ENCODE data around the gene HLA-B.
"Not testable (repeated sequence)": the region's sequence is repeated elsewhere in the genome, so short reads cannot be mapped to it uniquely, and the experiment has no call there.

Gene HLA-B

DNA sequence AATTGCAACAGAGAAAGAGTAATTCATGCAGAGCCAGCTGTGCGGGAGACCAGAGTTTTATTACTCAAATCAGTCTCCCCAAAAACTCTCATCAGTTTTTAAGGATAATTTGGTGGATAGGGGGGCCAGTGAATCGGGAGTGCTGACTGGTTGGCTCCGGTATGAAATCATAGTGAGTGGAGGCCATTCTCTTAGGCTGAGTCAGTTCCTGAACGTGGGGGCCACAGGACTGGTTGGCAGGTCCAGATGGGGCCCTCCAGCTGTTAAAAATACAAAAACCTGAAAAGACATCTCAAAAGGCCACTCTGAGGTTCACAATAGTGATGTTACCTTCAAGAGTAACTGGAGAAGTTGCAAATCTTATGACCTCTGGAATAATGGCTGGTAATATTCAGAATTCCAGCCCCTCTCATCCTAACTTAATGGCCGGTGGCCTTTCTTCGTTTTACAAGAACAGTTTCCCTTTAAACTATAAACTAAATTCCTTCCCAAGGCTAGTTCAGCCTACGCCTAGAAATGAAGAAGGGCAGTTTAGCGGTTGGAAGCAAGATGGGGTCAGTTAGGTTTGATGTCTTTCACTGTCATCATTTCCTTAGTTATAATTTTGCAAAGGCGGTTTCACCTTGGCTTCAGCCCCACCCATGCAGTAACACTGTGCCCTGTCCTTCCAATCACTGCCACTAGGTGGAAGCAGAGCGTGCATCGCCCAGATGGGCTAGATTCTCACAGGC is 39.6 kb upstream of the HLA-B start:
- no peak overlapping the region for H3K4me3 ChIP-seq (ENCODE audit: low read length)
- H3K9me3 ChIP-seq (ENCODE audit: control insufficient read depth, low read length), result no peaks in the 10 kb centered on the region
- H3K9ac ChIP-seq (ENCODE audit: low read length), result no peak overlapping the region
- H3K4me1 ChIP-seq (ENCODE audit: control insufficient read depth, insufficient read depth, low read length), result peaks cover 4% of the 10 kb centered on the region
- no peaks in the 10 kb centered on the region for H3K36me3 ChIP-seq (ENCODE audit: control insufficient read depth, insufficient read depth, low read length)
- no peaks in the 10 kb centered on the region for H3K27me3 ChIP-seq (ENCODE audit: control insufficient read depth, insufficient read depth, low read length)

DNA sequence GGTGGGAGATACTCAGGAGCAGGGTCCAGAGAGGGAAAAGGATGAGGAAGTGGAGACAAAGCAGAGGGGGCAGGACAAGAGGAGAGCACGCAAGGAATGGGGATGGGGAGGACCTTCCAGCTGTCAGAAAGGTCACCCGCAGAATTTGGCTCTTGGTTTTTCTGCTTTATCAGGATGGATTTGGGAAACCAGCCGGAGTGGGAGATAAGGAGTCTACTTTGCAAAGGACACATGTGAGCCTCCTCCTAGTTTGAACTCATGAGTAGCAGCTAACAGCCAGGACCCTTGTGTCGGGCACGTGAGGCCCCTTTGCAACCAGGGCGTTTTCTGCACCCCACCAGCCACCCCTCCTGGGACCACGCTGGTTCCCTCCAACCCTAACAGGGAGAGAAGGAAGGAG is 38.9 kb upstream of the HLA-B start:
- no peaks in the 10 kb centered on the region for H3K36me3 ChIP-seq (ENCODE audit: control insufficient read depth, insufficient read depth, low read length)
- H3K27me3 ChIP-seq (ENCODE audit: control insufficient read depth, insufficient read depth, low read length), result no peaks in the 10 kb centered on the region
- H3K4me1 ChIP-seq (ENCODE audit: control insufficient read depth, insufficient read depth, low read length), result peaks cover 4% of the 10 kb centered on the region
- no peaks in the 10 kb centered on the region for H3K9me3 ChIP-seq (ENCODE audit: control insufficient read depth, low read length)
- no peak overlapping the region for H3K9ac ChIP-seq (ENCODE audit: low read length)
- H3K4me3 ChIP-seq (ENCODE audit: low read length), result no peak overlapping the region

GRCh38 chr6:31394381-31394780 is 37.4 kb upstream of the HLA-B start:
- Histone ChIP-seq H3K36me3 (ENCODE audit: control insufficient read depth, insufficient read depth, low read length) (no peaks in the 10 kb centered on the region), H3K9ac (ENCODE audit: low read length) (no peak overlapping the region), H3K4me3 (ENCODE audit: low read length) (no peak overlapping the region), H3K9me3 (ENCODE audit: control insufficient read depth, low read length) (no peaks in the 10 kb centered on the region), H3K4me1 (ENCODE audit: control insufficient read depth, insufficient read depth, low read length) (peaks cover 4% of the 10 kb centered on the region), H3K27me3 (ENCODE audit: control insufficient read depth, insufficient read depth, low read length) (no peaks in the 10 kb centered on the region)

DNA sequence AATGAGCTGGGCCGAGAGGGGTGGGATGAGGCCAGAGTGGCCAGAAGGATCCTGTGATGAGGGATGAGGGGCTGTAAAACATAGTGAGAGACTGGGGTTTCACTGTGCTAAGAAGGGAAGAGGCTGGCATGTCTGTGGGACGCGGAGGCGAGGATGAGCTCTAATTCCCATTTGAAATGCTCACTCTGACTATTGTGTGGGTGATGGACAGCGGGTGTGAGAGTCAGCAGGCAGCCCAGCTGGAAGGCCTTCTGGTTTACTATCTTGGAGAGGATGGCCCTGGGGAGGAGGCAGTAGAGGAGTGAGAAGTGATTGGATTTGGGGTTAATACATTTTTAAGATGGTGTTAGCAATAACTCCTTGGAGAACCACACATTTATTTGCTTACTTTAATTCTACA is 37.0 kb upstream of the HLA-B start:
- Histone ChIP-seq H3K4me3 (ENCODE audit: low read length) (no peak overlapping the region), H3K4me1 (ENCODE audit: control insufficient read depth, insufficient read depth, low read length) (peaks cover 4% of the 10 kb centered on the region), H3K9me3 (ENCODE audit: control insufficient read depth, low read length) (no peaks in the 10 kb centered on the region), H3K36me3 (ENCODE audit: control insufficient read depth, insufficient read depth, low read length) (no peaks in the 10 kb centered on the region), H3K27me3 (ENCODE audit: control insufficient read depth, insufficient read depth, low read length) (no peaks in the 10 kb centered on the region), H3K9ac (ENCODE audit: low read length) (no peak overlapping the region)

DNA sequence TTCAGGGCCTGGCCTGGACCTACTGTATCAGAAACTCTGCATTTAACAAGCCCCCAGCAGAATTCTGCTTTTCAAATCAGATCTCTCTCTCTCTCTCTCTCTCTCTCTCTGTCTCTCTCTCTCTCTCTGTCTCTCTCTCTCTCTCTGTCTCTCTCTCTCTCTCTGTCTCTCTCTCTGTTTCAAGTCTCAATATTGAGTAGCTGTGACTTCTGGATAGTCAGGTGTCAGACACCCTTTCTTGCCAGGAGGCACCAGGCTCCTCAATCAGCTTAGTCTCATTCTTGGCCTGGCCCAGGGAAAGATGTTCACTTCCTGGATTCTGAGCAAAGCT is 32.8 kb upstream of the HLA-B start:
- not testable (repeated sequence) for H3K9ac ChIP-seq (ENCODE audit: low read length); H3K9me3 ChIP-seq (ENCODE audit: control insufficient read depth, low read length); H3K27me3 ChIP-seq (ENCODE audit: control insufficient read depth, insufficient read depth, low read length); H3K36me3 ChIP-seq (ENCODE audit: control insufficient read depth, insufficient read depth, low read length); H3K4me3 ChIP-seq (ENCODE audit: low read length); H3K4me1 ChIP-seq (ENCODE audit: control insufficient read depth, insufficient read depth, low read length)

- H3K4me1 ChIP-seq (ENCODE audit: control insufficient read depth, insufficient read depth, low read length); H3K27me3 ChIP-seq (ENCODE audit: control insufficient read depth, insufficient read depth, low read length); H3K9ac ChIP-seq (ENCODE audit: low read length); H3K9me3 ChIP-seq (ENCODE audit: control insufficient read depth, low read length); H3K36me3 ChIP-seq (ENCODE audit: control insufficient read depth, insufficient read depth, low read length); H3K4me3 ChIP-seq (ENCODE audit: low read length): not testable (repeated sequence)
Measured at GRCh38 chr6:31388916-31389801, 32.2 kb upstream of the HLA-B start.

- no peak overlapping the region for H3K9ac ChIP-seq (ENCODE audit: low read length)
- no peaks in the 10 kb centered on the region for H3K27me3 ChIP-seq (ENCODE audit: control insufficient read depth, insufficient read depth, low read length)
- H3K4me3 ChIP-seq (ENCODE audit: low read length), result no peak overlapping the region
- no peaks in the 10 kb centered on the region for H3K4me1 ChIP-seq (ENCODE audit: control insufficient read depth, insufficient read depth, low read length)
- H3K9me3 ChIP-seq (ENCODE audit: control insufficient read depth, low read length), result no peaks in the 10 kb centered on the region
- no peaks in the 10 kb centered on the region for H3K36me3 ChIP-seq (ENCODE audit: control insufficient read depth, insufficient read depth, low read length)
Measured at GRCh38 chr6:31386977-31387376, 30.0 kb upstream of the HLA-B start.

- Histone ChIP-seq H3K4me1 (ENCODE audit: control insufficient read depth, insufficient read depth, low read length) (no peaks in the 10 kb centered on the region), H3K9ac (ENCODE audit: low read length) (no peak overlapping the region), H3K9me3 (ENCODE audit: control insufficient read depth, low read length) (no peaks in the 10 kb centered on the region), H3K27me3 (ENCODE audit: control insufficient read depth, insufficient read depth, low read length) (no peaks in the 10 kb centered on the region), H3K36me3 (ENCODE audit: control insufficient read depth, insufficient read depth, low read length) (no peaks in the 10 kb centered on the region), H3K4me3 (ENCODE audit: low read length) (no peak overlapping the region)
Measured at GRCh38 chr6:31386099-31386498, 29.1 kb upstream of the HLA-B start.

- H3K9me3 ChIP-seq (ENCODE audit: control insufficient read depth, low read length), result no peaks in the 10 kb centered on the region
- no peaks in the 10 kb centered on the region for H3K4me1 ChIP-seq (ENCODE audit: control insufficient read depth, insufficient read depth, low read length)
- H3K4me3 ChIP-seq (ENCODE audit: low read length), result no peak overlapping the region
- peaks cover 4% of the 10 kb centered on the region for H3K27me3 ChIP-seq (ENCODE audit: control insufficient read depth, insufficient read depth, low read length)
- no peak overlapping the region for H3K9ac ChIP-seq (ENCODE audit: low read length)
- no peaks in the 10 kb centered on the region for H3K36me3 ChIP-seq (ENCODE audit: control insufficient read depth, insufficient read depth, low read length)
Measured at GRCh38 chr6:31385041-31385440, 28.1 kb upstream of the HLA-B start.

DNA sequence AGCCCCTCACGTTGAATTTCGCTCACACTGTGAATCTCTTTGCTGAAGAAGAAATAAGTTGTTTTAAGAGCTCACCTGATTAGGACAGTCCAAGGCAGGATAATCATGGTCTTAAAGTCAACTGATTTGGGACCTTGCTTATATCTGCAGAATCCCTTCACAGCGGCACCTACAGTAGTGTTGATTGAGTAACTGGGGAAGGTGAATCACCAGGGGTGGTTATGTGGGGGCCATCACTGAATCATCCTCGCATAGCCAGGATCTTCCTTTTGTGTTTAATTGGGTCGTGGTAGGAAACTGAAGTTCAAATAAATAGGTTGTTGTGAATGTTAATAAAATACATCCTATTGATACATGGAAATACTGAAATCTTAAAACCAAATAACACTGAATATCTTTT is 26.2 kb upstream of the HLA-B start:
- peaks cover 7% of the 10 kb centered on the region for H3K27me3 ChIP-seq (ENCODE audit: control insufficient read depth, insufficient read depth, low read length)
- H3K4me1 ChIP-seq (ENCODE audit: control insufficient read depth, insufficient read depth, low read length), result peaks cover 10% of the 10 kb centered on the region
- no peak overlapping the region for H3K9ac ChIP-seq (ENCODE audit: low read length)
- no peaks in the 10 kb centered on the region for H3K9me3 ChIP-seq (ENCODE audit: control insufficient read depth, low read length)
- H3K36me3 ChIP-seq (ENCODE audit: control insufficient read depth, insufficient read depth, low read length), result no peaks in the 10 kb centered on the region
- H3K4me3 ChIP-seq (ENCODE audit: low read length), result no peak overlapping the region

GRCh38 chr6:31381666-31382065 is 24.7 kb upstream of the HLA-B start:
- H3K4me3 ChIP-seq (ENCODE audit: low read length), result no peak overlapping the region
- H3K27me3 ChIP-seq (ENCODE audit: control insufficient read depth, insufficient read depth, low read length), result peaks cover 7% of the 10 kb centered on the region
- no peak overlapping the region for H3K9ac ChIP-seq (ENCODE audit: low read length)

DNA sequence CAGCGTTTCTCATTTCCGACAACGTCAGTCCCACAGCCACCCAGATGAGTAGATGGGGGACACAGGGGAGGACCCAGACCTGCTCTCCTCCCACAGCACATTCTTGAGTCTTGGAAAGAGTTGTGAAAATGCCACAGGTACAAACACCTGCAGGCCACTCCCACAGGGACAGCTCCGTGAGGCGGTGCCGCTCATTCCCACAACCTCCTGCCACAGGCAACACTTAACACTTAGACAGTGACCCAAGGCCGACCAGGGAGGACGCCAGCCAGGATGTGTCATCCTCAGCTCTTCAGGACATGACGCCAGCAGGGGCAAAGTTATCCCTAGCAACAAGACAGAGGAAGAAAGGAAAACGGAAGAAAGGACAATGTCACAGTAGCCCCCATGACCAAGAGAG is 22.9 kb upstream of the HLA-B start:
- Histone ChIP-seq H3K4me1 (ENCODE audit: control insufficient read depth, insufficient read depth, low read length) (peaks cover 19% of the 10 kb centered on the region), H3K4me3 (ENCODE audit: low read length) (no peak overlapping the region), H3K9me3 (ENCODE audit: control insufficient read depth, low read length) (no peaks in the 10 kb centered on the region), H3K36me3 (ENCODE audit: control insufficient read depth, insufficient read depth, low read length) (no peaks in the 10 kb centered on the region), H3K27me3 (ENCODE audit: control insufficient read depth, insufficient read depth, low read length) (peaks cover 7% of the 10 kb centered on the region), H3K9ac (ENCODE audit: low read length) (no peak overlapping the region)

More at GRCh38 chr6:31381666-31382065, 24.7 kb upstream of the HLA-B start:
- Histone ChIP-seq H3K4me1 (ENCODE audit: control insufficient read depth, insufficient read depth, low read length) (peaks cover 19% of the 10 kb centered on the region), H3K36me3 (ENCODE audit: control insufficient read depth, insufficient read depth, low read length) (no peaks in the 10 kb centered on the region), H3K9me3 (ENCODE audit: control insufficient read depth, low read length) (no peaks in the 10 kb centered on the region)
